H9 (cell line): ENCODE data around the gene GRIN3B. TPM values are rescaled to one million over a fixed set of nuclear protein-coding genes. Genes with fewer than 3 reads are reported as not detected.

ENCODE experiments used
- DNase-seq: peaks from one replicate; pipeline ENCODE4 v3.0.0-alpha.2; 2017
- H2AFZ ChIP-seq: one replicate; pipeline ENCODE4 v1.6.1; 2013; ENCODE audit warnings: mild to moderate bottlenecking, low read length, control low read depth, moderate library complexity
- H2AK5ac ChIP-seq: 2 replicates; pipeline ENCODE4 v1.6.1; 2013; ENCODE audit warnings: low read length, control low read depth, mixed read lengths; ENCODE audit not compliant: insufficient read length
- H2BK120ac ChIP-seq: one replicate; pipeline ENCODE4 v1.6.1; 2013; ENCODE audit warnings: low read depth, mild to moderate bottlenecking, low read length, control low read depth, inconsistent platforms; ENCODE audit not compliant: poor library complexity, severe bottlenecking
- H2BK12ac ChIP-seq: 2 replicates; pipeline ENCODE4 v1.6.1; 2013; ENCODE audit warnings: low read length, control low read depth, mixed read lengths, low read depth; ENCODE audit not compliant: insufficient read length
- H2BK15ac ChIP-seq: 2 replicates; pipeline ENCODE4 v1.6.1; 2013; ENCODE audit warnings: low read depth, low read length, control low read depth
- H2BK20ac ChIP-seq: one replicate; pipeline ENCODE4 v1.6.1; 2013; ENCODE audit warnings: low read depth, mild to moderate bottlenecking, low read length, control low read depth, inconsistent platforms; ENCODE audit not compliant: poor library complexity, severe bottlenecking
- H2BK5ac ChIP-seq: 2 replicates; pipeline ENCODE4 v1.6.1; 2013; ENCODE audit warnings: low read length, control low read depth, mixed read lengths; ENCODE audit not compliant: insufficient read length
- H3K14ac ChIP-seq: 2 replicates; pipeline ENCODE4 v1.6.1; 2013; ENCODE audit warnings: low read length, control low read depth; ENCODE audit not compliant: insufficient read depth
- H3K18ac ChIP-seq: 2 replicates; pipeline ENCODE4 v1.6.1; 2013; ENCODE audit warnings: low read depth, mild to moderate bottlenecking, mixed read lengths, low read length, control low read depth; ENCODE audit not compliant: insufficient read length
- H3K23ac ChIP-seq: 2 replicates; pipeline ENCODE4 v1.6.1; 2013; ENCODE audit warnings: low read length, control low read depth, mixed read lengths, low read depth; ENCODE audit not compliant: insufficient read length
- H3K23me2 ChIP-seq: 2 replicates; pipeline ENCODE4 v1.6.1; 2013; ENCODE audit warnings: low read depth, mild to moderate bottlenecking, mixed read lengths, low read length, control low read depth; ENCODE audit not compliant: insufficient read length, poor library complexity, severe bottlenecking
- H3K27ac ChIP-seq: 2 replicates; pipeline ENCODE4 v1.5.1; 2013; ENCODE audit warnings: low read length, control low read depth, mixed read lengths, low read depth; ENCODE audit not compliant: insufficient read length
- H3K27me3 ChIP-seq: 2 replicates; pipeline ENCODE4 v1.6.1; 2013; ENCODE audit warnings: low read length, control low read depth, inconsistent platforms; ENCODE audit not compliant: insufficient read depth
- H3K4ac ChIP-seq: 2 replicates; pipeline ENCODE4 v1.6.1; 2013; ENCODE audit warnings: low read depth, mild to moderate bottlenecking, control low read depth, inconsistent platforms, low read length, moderate library complexity
- H3K4me1 ChIP-seq: 2 replicates; pipeline ENCODE4 v1.6.1; 2013; ENCODE audit warnings: low read length, control low read depth, inconsistent platforms; ENCODE audit not compliant: insufficient read depth
- H3K4me2 ChIP-seq: 2 replicates; pipeline ENCODE4 v1.6.1; 2013; ENCODE audit warnings: low read length, control low read depth, mixed read lengths; ENCODE audit not compliant: insufficient read length, insufficient read depth
- H3K56ac ChIP-seq: 2 replicates; pipeline ENCODE4 v1.6.1; 2013; ENCODE audit warnings: low read depth, mild to moderate bottlenecking, mixed read lengths, low read length, control low read depth; ENCODE audit not compliant: insufficient read length
- H3K79me1 ChIP-seq: 2 replicates; pipeline ENCODE4 v1.6.1; 2013; ENCODE audit warnings: low read depth, mild to moderate bottlenecking, moderate library complexity, low read length, control low read depth, inconsistent platforms; ENCODE audit not compliant: insufficient read depth, poor library complexity, severe bottlenecking
- H3K79me2 ChIP-seq: 2 replicates; pipeline ENCODE4 v1.6.1; 2013; ENCODE audit warnings: low read length, control low read depth, inconsistent platforms; ENCODE audit not compliant: insufficient read depth
- H3K9ac ChIP-seq: 2 replicates; pipeline ENCODE4 v1.6.1; 2013; ENCODE audit warnings: low read length, control low read depth, mixed read lengths; ENCODE audit not compliant: insufficient read length; ENCODE audit errors: extremely low read depth
- H3K9me3 ChIP-seq: one replicate; pipeline ENCODE4 v1.6.1; 2013; ENCODE audit warnings: low read depth, low read length, inconsistent platforms; ENCODE audit not compliant: control insufficient read depth
- H3T11ph ChIP-seq: one replicate; pipeline ENCODE4 v1.6.1; 2013; ENCODE audit warnings: mild to moderate bottlenecking, low read length, control low read depth, inconsistent platforms
- H4K20me1 ChIP-seq: one replicate; pipeline ENCODE4 v1.6.1; 2013; ENCODE audit not compliant: control insufficient read depth, insufficient read length, insufficient read depth
- H4K5ac ChIP-seq: 2 replicates; pipeline ENCODE4 v1.6.1; 2013; ENCODE audit warnings: low read depth, mild to moderate bottlenecking, mixed read lengths, low read length, control low read depth; ENCODE audit not compliant: insufficient read length
- H4K8ac ChIP-seq: replicated peaks from 2 replicates; pipeline ENCODE4 v1.6.1; 2013; ENCODE audit warnings: low read length, control low read depth, mixed read lengths, low read depth; ENCODE audit not compliant: insufficient read length
- H4K91ac ChIP-seq: 2 replicates; pipeline ENCODE4 v1.6.1; 2013; ENCODE audit warnings: low read depth, mild to moderate bottlenecking, moderate library complexity, mixed read lengths, low read length, control low read depth; ENCODE audit not compliant: insufficient read length
- H3K27ac Mint-ChIP-seq, 3 experiments: 2 replicates in 2 of 3; 3 replicates in 1 of 3; pipeline ENCODE4 v1.8.0; 2020 to 2021; ENCODE audit warnings: mixed read lengths in 3 of 3, mild to moderate bottlenecking in 1 of 3, moderate library complexity in 1 of 3
- H3K27me3 Mint-ChIP-seq: 2 replicates; pipeline ENCODE4 v1.8.0; 2021; ENCODE audit warnings: low read depth, mild to moderate bottlenecking, moderate library complexity, mixed read lengths
- H3K36me3 Mint-ChIP-seq, 3 experiments: 2 replicates in 2 of 3; 3 replicates in 1 of 3; pipeline ENCODE4 v1.8.0; 2020 to 2021; ENCODE audit warnings: low read depth in 3 of 3, mixed read lengths in 3 of 3; ENCODE audit not compliant: insufficient read depth in 1 of 3
- H3K4me1 Mint-ChIP-seq, 2 experiments: 2 replicates each; pipeline ENCODE4 v1.8.0; 2020; ENCODE audit warnings: mixed read lengths in 2 of 2
- H3K4me3 Mint-ChIP-seq, 2 experiments: 2 replicates in 1 of 2; 3 replicates in 1 of 2; pipeline ENCODE4 v1.8.0; 2020 to 2021; ENCODE audit warnings: mild to moderate bottlenecking in 2 of 2, mixed read lengths in 2 of 2, moderate library complexity in 1 of 2
- H3K9me3 Mint-ChIP-seq, 2 experiments: 2 replicates in 1 of 2; 3 replicates in 1 of 2; pipeline ENCODE4 v1.8.0; 2020; ENCODE audit warnings: mild to moderate bottlenecking in 2 of 2, mixed read lengths in 2 of 2, moderate library complexity in 1 of 2
- CTCF ChIP-seq: fragments of 200-600 bp; sonication (generic); conservative IDR thresholded peaks from 3 replicates; pipeline ENCODE4 v1.8.0; 2021; ENCODE audit warnings: antibody characterized with exemption, mild to moderate bottlenecking
- WGBS: extraction: QIAGEN DNeasy Blood & Tissue Kit; methylation state at CpG from one replicate; pipeline ENCODE4 v1.1.7; 2013; ENCODE audit warnings: missing lambda C conversion rate, low lambda C conversion rate, mixed read lengths; ENCODE audit not compliant: insufficient read length; ENCODE audit errors: extremely low coverage; 5-methylcytosine and 5-hydroxymethylcytosine counted together
- total RNA-seq: library from RNA; stranded (reverse); gene quantifications from 2 replicates; pipeline ENCODE4 v1.2.1, GENCODE V29; 2021

The GRIN3B gene
- total RNA-seq, 1 experiment from 2014 or later, result 1.0 TPM

DNA sequence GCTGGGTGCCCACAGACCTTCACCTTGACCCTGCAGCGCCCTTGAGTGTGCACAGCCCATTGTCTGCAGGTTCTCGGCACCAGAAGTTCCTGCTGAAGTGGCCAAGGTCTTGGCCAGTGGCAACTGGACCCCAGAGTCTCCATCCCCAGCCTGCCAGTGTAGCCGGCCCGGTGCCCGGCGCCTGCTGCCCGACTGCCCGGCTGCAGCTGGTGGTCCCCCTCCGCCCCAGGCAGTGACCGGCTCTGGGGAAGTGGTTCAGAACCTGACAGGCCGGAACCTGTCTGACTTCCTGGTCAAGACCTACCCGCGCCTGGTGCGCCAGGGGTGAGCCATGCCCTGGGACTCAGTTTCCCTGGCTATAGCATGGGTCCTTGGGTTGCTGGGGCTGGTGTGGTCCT, 54.8 kb downstream of the GRIN3B start:
- no peak overlapping the region for H4K8ac ChIP-seq
- H3K9ac ChIP-seq, result no peak overlapping the region
- no peak overlapping the region for H2BK120ac ChIP-seq
- no peaks in the 10 kb centered on the region for H3K4me1 ChIP-seq
- no peak overlapping the region for H2BK20ac ChIP-seq
- DNase-seq, result no peak
- no CpG with 5 or more reads among the region's 14 CpGs for WGBS
- H2AK5ac ChIP-seq, result no peak overlapping the region
- H3K27ac Mint-ChIP-seq, result no peak overlapping the region
- H3K18ac ChIP-seq, result no peak overlapping the region
- H3T11ph ChIP-seq, result no peak overlapping the region
- H3K23me2 ChIP-seq, result no peaks in the 10 kb centered on the region
- H3K79me1 ChIP-seq, result no peaks in the 10 kb centered on the region
- no peaks in the 10 kb centered on the region for H3K9me3 Mint-ChIP-seq
- H4K5ac ChIP-seq, result no peak overlapping the region
- H3K4ac ChIP-seq, result no peak overlapping the region
- no peak overlapping the region for H3K27ac ChIP-seq
- no peak overlapping the region for H2AFZ ChIP-seq
- no peak overlapping the region for H3K23ac ChIP-seq
- no peak overlapping the region for H2BK5ac ChIP-seq
- H3K4me3 Mint-ChIP-seq, result no peak overlapping the region
- H3K4me2 ChIP-seq, result no peak overlapping the region
- no peak overlapping the region for H3K56ac ChIP-seq
- peaks cover 19% of the 10 kb centered on the region for H3K9me3 ChIP-seq
- H3K27me3 ChIP-seq, result no peaks in the 10 kb centered on the region
- TF ChIP-seq CTCF, result no peak
- H2BK12ac ChIP-seq, result no peak overlapping the region
- H3K4me1 Mint-ChIP-seq, result peaks cover 2 to 15% of the 10 kb centered on the region in 2 experiments; a peak in 3 of 4 replicates
- no peaks in the 10 kb centered on the region for H4K20me1 ChIP-seq
- H3K14ac ChIP-seq, result no peak overlapping the region
- no peaks in the 10 kb centered on the region; the same call in none of the 2 replicates for H3K27me3 Mint-ChIP-seq
- H4K91ac ChIP-seq, result no peak overlapping the region
- H2BK15ac ChIP-seq, result no peak overlapping the region
- H3K79me2 ChIP-seq, result no peaks in the 10 kb centered on the region
- H3K36me3 Mint-ChIP-seq, result peaks cover 2 to 17% (median 12%) of the 10 kb centered on the region in 3 experiments; a peak in 4 of 7 replicates
